RWPE2 (cell line): ENCODE data around the gene SPRYD4.
A peak's percentile ranks its signal among the peaks of the same experiment; 100 is the strongest.

Experiments
- ATAC-seq: fragments of 200-7000 bp; cut with Tn5 transposase; 3 replicates; pipeline ENCODE4 v1.9.1; 2021; ENCODE audit warnings: low read depth
- DNase-seq: peaks from one replicate; pipeline ENCODE4 v3.0.0-alpha.2; 2020; ENCODE audit warnings: low spot score
- H3K27ac ChIP-seq: fragments of 450-650 bp; 2 replicates; pipeline ENCODE4 v1.5.1; 2017; ENCODE audit warnings: mild to moderate bottlenecking; ENCODE audit not compliant: poor library complexity, severe bottlenecking
- H3K27me3 ChIP-seq: fragments of 250-450 bp; sonication (Bioruptor Pico); 2 replicates; pipeline ENCODE4 v1.5.1; 2021; ENCODE audit warnings: mild to moderate bottlenecking, moderate library complexity; ENCODE audit not compliant: insufficient read depth, poor library complexity, severe bottlenecking
- H3K36me3 ChIP-seq: fragments of 250-450 bp; sonication (Bioruptor Pico); 2 replicates; pipeline ENCODE4 v1.5.1; 2020; ENCODE audit warnings: low read depth, mild to moderate bottlenecking, moderate library complexity
- H3K4me1 ChIP-seq: fragments of 250-450 bp; sonication (Bioruptor Pico); 2 replicates; pipeline ENCODE4 v1.5.1; 2021; ENCODE audit warnings: mild to moderate bottlenecking, moderate library complexity; ENCODE audit not compliant: insufficient read depth, poor library complexity, severe bottlenecking
- H3K4me3 ChIP-seq: fragments of 250-450 bp; sonication (Bioruptor Pico); 2 replicates; pipeline ENCODE4 v1.5.1; 2021; ENCODE audit warnings: mild to moderate bottlenecking, moderate library complexity; ENCODE audit not compliant: severe bottlenecking
- H3K9me3 ChIP-seq: fragments of 250-450 bp; sonication (Bioruptor Pico); 2 replicates; pipeline ENCODE4 v1.5.1; 2021; ENCODE audit warnings: mild to moderate bottlenecking, moderate library complexity; ENCODE audit not compliant: severe bottlenecking
- CTCF ChIP-seq: fragments of 450-650 bp; IDR thresholded peaks from one replicate; pipeline ENCODE4 v1.5.1; 2017; ENCODE audit warnings: mild to moderate bottlenecking, moderate library complexity; ENCODE audit not compliant: poor library complexity, severe bottlenecking

The SPRYD4 gene

GRCh38 chr12:56484566-56484965 is 16.2 kb downstream of the SPRYD4 start:
- no peaks in the 10 kb centered on the region for H3K36me3 ChIP-seq
- H3K9me3 ChIP-seq: no peaks in the 10 kb centered on the region
- peaks cover 5% of the 10 kb centered on the region for H3K4me1 ChIP-seq
- DNase-seq (no peak), ATAC-seq (no peak)
- no peak overlapping the region for H3K27ac ChIP-seq
- no peak overlapping the region for H3K4me3 ChIP-seq
- H3K27me3 ChIP-seq: peaks cover 10% of the 10 kb centered on the region
- TF ChIP-seq CTCF: no peak

- Histone ChIP-seq H3K4me1 (peaks cover 5% of the 10 kb centered on the region), H3K27me3 (peaks cover 12% of the 10 kb centered on the region), H3K27ac (no peak overlapping the region), H3K4me3 (no peak overlapping the region), H3K36me3 (no peaks in the 10 kb centered on the region), H3K9me3 (no peaks in the 10 kb centered on the region)
- no peak for TF ChIP-seq CTCF
- DNase-seq: no peak
- ATAC-seq: no peak
Measured at GRCh38 chr12:56486694-56487093, 18.3 kb downstream of the SPRYD4 start.

GRCh38 chr12:56487448-56488040 is 19.2 kb downstream of the SPRYD4 start:
- DNase-seq (no peak), ATAC-seq (peak; percentile 44)
- H3K27me3 ChIP-seq: peaks cover 13% of the 10 kb centered on the region

GRCh38 chr12:56488041-56488955 is 19.9 kb downstream of the SPRYD4 start, which contains the start of gene GLS2:
GLS2 (minus strand) TSS chr12:56488161; CDS start chr12:56488118, 43 bp downstream.
- peak within 1 kb of the TSS; percentile 38 for H3K4me3 ChIP-seq

More at GRCh38 chr12:56487448-56488040, 19.2 kb downstream of the SPRYD4 start:
- H3K9me3 ChIP-seq: no peaks in the 10 kb centered on the region
- TF ChIP-seq CTCF: no peak
- H3K4me3 ChIP-seq: peak overlapping the region; percentile 38
- peaks cover 5% of the 10 kb centered on the region for H3K4me1 ChIP-seq
- no peaks in the 10 kb centered on the region for H3K36me3 ChIP-seq
- H3K27ac ChIP-seq: no peak overlapping the region

More at GRCh38 chr12:56488041-56488955, 19.9 kb downstream of the SPRYD4 start, which contains the start of gene GLS2:
- DNase-seq (peak; percentile 86), ATAC-seq (peak; percentile 91)
- Histone ChIP-seq H3K27ac (no peak within 1 kb of the TSS), H3K4me1 (peaks cover 5% of the 10 kb centered on the region), H3K9me3 (no peaks in the 10 kb centered on the region), H3K36me3 (no peaks in the 10 kb centered on the region), H3K27me3 (peaks cover 13% of the 10 kb centered on the region)
- no peak for TF ChIP-seq CTCF
